Muscle of leg (tissue), 11 donors: ENCODE measurements around the gene OBI1. TPM values are rescaled to one million over a fixed set of nuclear protein-coding genes. Genes with fewer than 3 reads are reported as not detected.

Experiments used
- DNase-seq: peaks from one replicate; pipeline ENCODE4 v3.0.0; 2013
- H3K27ac ChIP-seq: one replicate; pipeline ENCODE4 v1.5.1; 2013; ENCODE audit warnings: mild to moderate bottlenecking, low read length, control low read depth
- H3K27me3 ChIP-seq: one replicate; pipeline ENCODE4 v1.6.1; 2013; ENCODE audit warnings: low read length; ENCODE audit not compliant: control insufficient read depth, insufficient read depth
- H3K36me3 ChIP-seq: one replicate; pipeline ENCODE4 v1.6.1; 2013; ENCODE audit warnings: low read length; ENCODE audit not compliant: control insufficient read depth, insufficient read depth
- H3K4me1 ChIP-seq: one replicate; pipeline ENCODE4 v1.6.1; 2013; ENCODE audit warnings: low read length; ENCODE audit not compliant: control insufficient read depth, insufficient read depth
- H3K4me3 ChIP-seq: one replicate; pipeline ENCODE4 v1.5.1; 2013; ENCODE audit warnings: low read length, control low read depth
- H3K9me3 ChIP-seq: replicated peaks from 2 replicates; pipeline ENCODE4 v1.6.1; 2013; ENCODE audit warnings: low read depth, low read length; ENCODE audit not compliant: control insufficient read depth
- WGBS: methylation state at CpG from one replicate; pipeline ENCODE4 v1.1.5; 2013; ENCODE audit warnings: missing lambda C conversion rate; ENCODE audit not compliant: insufficient coverage; 5-methylcytosine and 5-hydroxymethylcytosine counted together
- polyA plus RNA-seq, 8 donors: library from polyadenylated mRNA; unstranded; fragments of 120-200 nt; gene quantifications; one replicate each; pipeline versions ENCODE4 v1.2.1 to v1.2.3, GENCODE V29; 2013; ENCODE audit warnings: inconsistent platforms in 1 of 8, low replicate concordance in 1 of 8; ENCODE audit not compliant: insufficient read length in 8 of 8, insufficient read depth in 1 of 8
- total RNA-seq: library from RNA; stranded (reverse); fragments of 120-200 nt; gene quantifications from one replicate; pipeline ENCODE4 v1.2.4, GENCODE V29; 2013

OBI1 gene
- total and polyA plus RNA-seq, 9 donors, result 10.7 to 16.6 (median 14.4) TPM

GRCh38 chr13:78604782-78605611 is 54.0 kb downstream of the OBI1 start:
- H3K27me3 ChIP-seq, result peaks cover 94% of the 10 kb centered on the region
- no peak for DNase-seq
- H3K9me3 ChIP-seq, result no peaks in the 10 kb centered on the region
- no peak overlapping the region for H3K27ac ChIP-seq
- H3K36me3 ChIP-seq, result no peaks in the 10 kb centered on the region
- peaks cover 40% of the 10 kb centered on the region for H3K4me1 ChIP-seq
- WGBS, result 0% methylated on average over 5 of the region's 20 CpGs
- H3K4me3 ChIP-seq, result no peak overlapping the region

- H3K9me3 ChIP-seq, result no peaks in the 10 kb centered on the region
- no peak within 1 kb of the TSS for H3K27ac ChIP-seq
- under 1% methylated on average over 80 of the region's 80 CpGs for WGBS
- peaks cover 28% of the 10 kb centered on the region for H3K4me1 ChIP-seq
- H3K4me3 ChIP-seq, result peak within 1 kb of the TSS; percentile 50
- no peaks in the 10 kb centered on the region for H3K36me3 ChIP-seq
- DNase-seq, result peak; percentile 81
- H3K27me3 ChIP-seq, result peaks cover 87% of the 10 kb centered on the region
Observed at GRCh38 chr13:78603240-78603957, 55.6 kb downstream of the OBI1 start, which contains the start of gene POU4F1. Gene POU4F1 (minus strand): TSS chr13:78603552. CDS start chr13:78603326, 226 bp downstream.

- no peak for DNase-seq
- H3K9me3 ChIP-seq, result no peaks in the 10 kb centered on the region
- 2% methylated on average over 41 of the region's 51 CpGs for WGBS
Observed at GRCh38 chr13:78602561-78603239, 56.3 kb downstream of the OBI1 start.

GRCh38 chr13:78601874-78602560 is 56.9 kb downstream of the OBI1 start:
- peak overlapping the region; percentile 50 for H3K4me3 ChIP-seq
- H3K4me1 ChIP-seq, result peaks cover 18% of the 10 kb centered on the region
- H3K9me3 ChIP-seq, result no peaks in the 10 kb centered on the region
- H3K36me3 ChIP-seq, result no peaks in the 10 kb centered on the region
- DNase-seq, result no peak
- peaks cover 82% of the 10 kb centered on the region for H3K27me3 ChIP-seq
- 1% methylated on average over 104 of the region's 112 CpGs for WGBS
- no peak overlapping the region for H3K27ac ChIP-seq

More at GRCh38 chr13:78602561-78603239, 56.3 kb downstream of the OBI1 start:
- Histone ChIP-seq H3K27me3 (peaks cover 82% of the 10 kb centered on the region), H3K27ac (no peak overlapping the region), H3K36me3 (no peaks in the 10 kb centered on the region), H3K4me3 (peak overlapping the region; percentile 50), H3K4me1 (peaks cover 21% of the 10 kb centered on the region)

- Histone ChIP-seq H3K27me3 (peaks cover 82% of the 10 kb centered on the region), H3K4me1 (peaks cover 24% of the 10 kb centered on the region), H3K9me3 (no peaks in the 10 kb centered on the region), H3K4me3 (peak overlapping the region; percentile 15), H3K36me3 (no peaks in the 10 kb centered on the region), H3K27ac (no peak overlapping the region)
- WGBS, result 5% methylated on average over 52 of the region's 58 CpGs
- DNase-seq, result peak; percentile 58
Observed at GRCh38 chr13:78601124-78601873, 57.7 kb downstream of the OBI1 start.

GRCh38 chr13:78600280-78600883 is 58.6 kb downstream of the OBI1 start:
- Histone ChIP-seq H3K27me3 (peaks cover 82% of the 10 kb centered on the region), H3K4me3 (no peak overlapping the region), H3K9me3 (no peaks in the 10 kb centered on the region), H3K36me3 (no peaks in the 10 kb centered on the region), H3K27ac (no peak overlapping the region), H3K4me1 (peaks cover 30% of the 10 kb centered on the region)
- 20% methylated on average over 1 of the region's 13 CpGs for WGBS
- DNase-seq, result no peak

GRCh38 chr13:78599645-78600279 is 59.2 kb downstream of the OBI1 start:
- H3K36me3 ChIP-seq, result no peaks in the 10 kb centered on the region
- peaks cover 30% of the 10 kb centered on the region for H3K4me1 ChIP-seq
- WGBS, result no CpG with 5 or more reads among the region's 6 CpGs
- DNase-seq, result no peak
- no peak overlapping the region for H3K27ac ChIP-seq
- peaks cover 82% of the 10 kb centered on the region for H3K27me3 ChIP-seq
- H3K4me3 ChIP-seq, result no peak overlapping the region
- no peaks in the 10 kb centered on the region for H3K9me3 ChIP-seq

GRCh38 chr13:78598966-78599644 is 59.9 kb downstream of the OBI1 start:
- Histone ChIP-seq H3K4me1 (peaks cover 30% of the 10 kb centered on the region), H3K36me3 (no peaks in the 10 kb centered on the region), H3K27ac (no peak overlapping the region), H3K4me3 (no peak overlapping the region), H3K9me3 (no peaks in the 10 kb centered on the region), H3K27me3 (peaks cover 82% of the 10 kb centered on the region)
- no peak for DNase-seq
- WGBS, result no CpG with 5 or more reads among the region's 5 CpGs
